NCI-H510A (cell line): Measurements from ENCODE around the gene TBC1D24.
"Not testable (repeated sequence)": the region's sequence is repeated elsewhere in the genome, so short reads cannot be mapped to it uniquely, and the experiment has no call there.

Experiments used
- DNase-seq: peaks from one replicate; lab custom pipeline; 2025; lab: John Stamatoyannopoulos, UW

TBC1D24 gene

GRCh38 chr16:2474877-2475412 lies at the start of gene TBC1D24:
TBC1D24 (plus strand) TSS chr16:2475127; CDS start chr16:2496149, 21,022 bp downstream.
- DNase-seq, result peak; percentile 64

GRCh38 chr16:2425825-2426430 lies 49.0 kb upstream of the TBC1D24 start:
- no peak for DNase-seq

GRCh38 chr16:2426941-2427361 lies 48.0 kb upstream of the TBC1D24 start:
- DNase-seq, result no peak

GRCh38 chr16:2427526-2427925 lies 47.4 kb upstream of the TBC1D24 start:
- no peak for DNase-seq

- peak; percentile 12 for DNase-seq
Measured at GRCh38 chr16:2428051-2428783, 46.7 kb upstream of the TBC1D24 start.

GRCh38 chr16:2428784-2429033 lies 46.2 kb upstream of the TBC1D24 start:
- DNase-seq, result no peak

- DNase-seq, result peak; percentile 85
Measured at GRCh38 chr16:2429034-2429770, 45.7 kb upstream of the TBC1D24 start, which contains the start of gene CCNF. CCNF (plus strand) TSS chr16:2429447; CDS start chr16:2429482, 35 bp downstream.

GRCh38 chr16:2429771-2430663 lies 44.9 kb upstream of the TBC1D24 start:
- no peak for DNase-seq

GRCh38 chr16:2432286-2432685 lies 42.6 kb upstream of the TBC1D24 start:
- no peak for DNase-seq

- no peak for DNase-seq
Measured at GRCh38 chr16:2432801-2433505, 42.0 kb upstream of the TBC1D24 start.

GRCh38 chr16:2435236-2435635 lies 39.7 kb upstream of the TBC1D24 start:
- DNase-seq, result not testable (repeated sequence)

GRCh38 chr16:2436110-2436509 lies 38.8 kb upstream of the TBC1D24 start:
- DNase-seq, result no peak

GRCh38 chr16:2437032-2437790 lies 37.7 kb upstream of the TBC1D24 start:
- no peak for DNase-seq

GRCh38 chr16:2438121-2438520 lies 36.8 kb upstream of the TBC1D24 start:
- DNase-seq, result no peak

- DNase-seq, result no peak
Measured at GRCh38 chr16:2439598-2439997, 35.3 kb upstream of the TBC1D24 start.

- DNase-seq, result not testable (repeated sequence)
Measured at GRCh38 chr16:2441143-2441804, 33.7 kb upstream of the TBC1D24 start.

GRCh38 chr16:2443555-2443954 lies 31.4 kb upstream of the TBC1D24 start:
- no peak for DNase-seq

- DNase-seq, result no peak
Measured at GRCh38 chr16:2447920-2448583, 26.9 kb upstream of the TBC1D24 start.

GRCh38 chr16:2449118-2449517 lies 25.8 kb upstream of the TBC1D24 start:
- no peak for DNase-seq
